K562 (cell line): Measurements from ENCODE around the gene EHMT2. TPM values are rescaled to one million over a fixed set of nuclear protein-coding genes. Genes with fewer than 3 reads are reported as not detected.

Source experiments
- CBX3 ChIP-seq, 2 experiments: IDR thresholded peaks; 1 replicate in 1 of 2; 2 replicates in 1 of 2; pipeline ENCODE4 v1.6.1; 2012; ENCODE audit warnings: inconsistent platforms in 2 of 2, low read length in 2 of 2, borderline replicate concordance in 1 of 2, control low read depth in 1 of 2
- CUX1 ChIP-seq: fragments of 200-800 bp; sonication (Bioruptor generic); IDR thresholded peaks from 2 replicates; pipeline ENCODE4 v1.6.1; 2016; ENCODE audit warnings: missing genetic modification characterization, missing compliant biosample characterization
- ELK1 ChIP-seq: sonication (generic); formaldehyde crosslinking; IDR thresholded peaks from 2 replicates; pipeline ENCODE4 v1.8.1; 2022; ENCODE audit warnings: missing genetic modification reagents
- LCOR ChIP-seq: sonication (generic); formaldehyde crosslinking; IDR thresholded peaks from 2 replicates; pipeline ENCODE4 v1.8.0; 2022; ENCODE audit warnings: mild to moderate bottlenecking, missing genetic modification reagents
- MTA3 ChIP-seq: fragments of 450-650 bp; formaldehyde crosslinking; IDR thresholded peaks from 2 replicates; pipeline ENCODE4 v1.6.1; 2017; ENCODE audit warnings: mild to moderate bottlenecking, borderline replicate concordance
- PHB ChIP-seq: fragments of 250-450 bp; sonication (Bioruptor Pico); IDR thresholded peaks from 2 replicates; pipeline ENCODE4 v1.5.0; 2021
- SMARCE1 ChIP-seq: fragments of 450-650 bp; IDR thresholded peaks from 2 replicates; pipeline ENCODE4 v1.7.1; 2016; ENCODE audit warnings: mild to moderate bottlenecking
- ZFP1 ChIP-seq: fragments of 450-650 bp; formaldehyde crosslinking; IDR thresholded peaks from 2 replicates; pipeline ENCODE4 v1.4.0; 2020; ENCODE audit warnings: mild to moderate bottlenecking, mixed read lengths
- ZNF175 ChIP-seq: fragments of 200-800 bp; sonication (Bioruptor generic); IDR thresholded peaks from 2 replicates; pipeline ENCODE4 v1.6.1; 2016; ENCODE audit warnings: low read depth, mild to moderate bottlenecking, missing genetic modification characterization, missing compliant biosample characterization
- ZNF586 ChIP-seq: fragments of 450-650 bp; formaldehyde crosslinking; conservative IDR thresholded peaks from 2 replicates; pipeline ENCODE4 v1.4.0; 2020; ENCODE audit warnings: mild to moderate bottlenecking, moderate library complexity
- polyA plus RNA-seq, 8 experiments: library from polyadenylated mRNA; depleted of rRNA in 4 of 8; stranded (reverse) in 5 of 8; unstranded in 3 of 8; fragments of >200 nt; fragmentation: Nextera tagmentation in 2 of 8; fragmentation: Illumina TruSeq in 1 of 8; extraction: Ambion mirVana in 2 of 8; extraction: Trizol in 1 of 8; gene quantifications; 2 replicates each; pipeline versions ENCODE4 v1.2.1 to v1.2.3, GENCODE V29; 2011 to 2014; ENCODE audit warnings: inconsistent platforms in 1 of 8, missing spikeins in 1 of 8
- total RNA-seq, 7 experiments: library from RNA; depleted of rRNA in 6 of 7; stranded (reverse); fragments of >200 nt in 6 of 7; fragmentation: Illumina TruSeq in 2 of 7; extraction: Trizol in 2 of 7; gene quantifications; 2 replicates each; pipeline versions ENCODE4 v1.2.1 to v1.2.3, GENCODE V29; 2011 to 2021; ENCODE audit warnings: low replicate concordance in 1 of 7
- TF ChIP-seq, protein P1 (sequence below): fragments of 450-650 bp; formaldehyde crosslinking; IDR thresholded peaks from 2 replicates; pipeline ENCODE4 v1.4.0; 2020; ENCODE audit warnings: mild to moderate bottlenecking
- TF ChIP-seq, protein P2 (sequence below): sonication (generic); formaldehyde crosslinking; IDR thresholded peaks from 2 replicates; pipeline ENCODE4 v1.8.1; 2023; ENCODE audit warnings: missing genetic modification reagents, mild to moderate bottlenecking, borderline replicate concordance

The EHMT2 gene
- total and polyA plus RNA-seq, 9 of the 15 experiments (the other 6 are each of a cell fraction or from before 2014, with no cell fraction given), result 2.1 to 63.8 (median 38.5) TPM

- TF ChIP-seq CUX1 (CRISPR knock-in tag) (0 out of 2 replicates have a peak, but pooled peaks have one; percentile 19), LCOR (CRISPR knock-in tag) (0 out of 2 replicates have a peak, but pooled peaks have one; percentile 46), ELK1 (no peak), SMARCE1 (peak; percentile 45; the same call in 1 of the 2 replicates), MTA3 (peak; percentile 28), CBX3 (IDR thresholded peaks at IDR 0.05; ENCODE audit: borderline replicate concordance in 1 of 2, low read length in 2 of 2) (peak in 1 of 2 experiments; percentile 18; a peak in 1 of 3 replicates), ZNF586 (CRISPR knock-in tag) (0 out of 2 replicates have a peak, but pooled peaks have one; percentile 15), PHB (CRISPR knock-in tag) (peak; percentile 92; the same call in 1 of the 2 replicates), ZFP1 (CRISPR knock-in tag) (no peak; the same call in 1 of the 2 replicates), ZNF175 (CRISPR knock-in tag) (0 out of 2 replicates have a peak, but pooled peaks have one; percentile 38)
- TF ChIP-seq, protein P1, sequence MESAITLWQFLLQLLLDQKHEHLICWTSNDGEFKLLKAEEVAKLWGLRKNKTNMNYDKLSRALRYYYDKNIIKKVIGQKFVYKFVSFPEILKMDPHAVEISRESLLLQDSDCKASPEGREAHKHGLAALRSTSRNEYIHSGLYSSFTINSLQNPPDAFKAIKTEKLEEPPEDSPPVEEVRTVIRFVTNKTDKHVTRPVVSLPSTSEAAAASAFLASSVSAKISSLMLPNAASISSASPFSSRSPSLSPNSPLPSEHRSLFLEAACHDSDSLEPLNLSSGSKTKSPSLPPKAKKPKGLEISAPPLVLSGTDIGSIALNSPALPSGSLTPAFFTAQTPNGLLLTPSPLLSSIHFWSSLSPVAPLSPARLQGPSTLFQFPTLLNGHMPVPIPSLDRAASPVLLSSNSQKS, result 0 out of 2 replicates have a peak, but pooled peaks have one; percentile 69
- TF ChIP-seq, protein P2, sequence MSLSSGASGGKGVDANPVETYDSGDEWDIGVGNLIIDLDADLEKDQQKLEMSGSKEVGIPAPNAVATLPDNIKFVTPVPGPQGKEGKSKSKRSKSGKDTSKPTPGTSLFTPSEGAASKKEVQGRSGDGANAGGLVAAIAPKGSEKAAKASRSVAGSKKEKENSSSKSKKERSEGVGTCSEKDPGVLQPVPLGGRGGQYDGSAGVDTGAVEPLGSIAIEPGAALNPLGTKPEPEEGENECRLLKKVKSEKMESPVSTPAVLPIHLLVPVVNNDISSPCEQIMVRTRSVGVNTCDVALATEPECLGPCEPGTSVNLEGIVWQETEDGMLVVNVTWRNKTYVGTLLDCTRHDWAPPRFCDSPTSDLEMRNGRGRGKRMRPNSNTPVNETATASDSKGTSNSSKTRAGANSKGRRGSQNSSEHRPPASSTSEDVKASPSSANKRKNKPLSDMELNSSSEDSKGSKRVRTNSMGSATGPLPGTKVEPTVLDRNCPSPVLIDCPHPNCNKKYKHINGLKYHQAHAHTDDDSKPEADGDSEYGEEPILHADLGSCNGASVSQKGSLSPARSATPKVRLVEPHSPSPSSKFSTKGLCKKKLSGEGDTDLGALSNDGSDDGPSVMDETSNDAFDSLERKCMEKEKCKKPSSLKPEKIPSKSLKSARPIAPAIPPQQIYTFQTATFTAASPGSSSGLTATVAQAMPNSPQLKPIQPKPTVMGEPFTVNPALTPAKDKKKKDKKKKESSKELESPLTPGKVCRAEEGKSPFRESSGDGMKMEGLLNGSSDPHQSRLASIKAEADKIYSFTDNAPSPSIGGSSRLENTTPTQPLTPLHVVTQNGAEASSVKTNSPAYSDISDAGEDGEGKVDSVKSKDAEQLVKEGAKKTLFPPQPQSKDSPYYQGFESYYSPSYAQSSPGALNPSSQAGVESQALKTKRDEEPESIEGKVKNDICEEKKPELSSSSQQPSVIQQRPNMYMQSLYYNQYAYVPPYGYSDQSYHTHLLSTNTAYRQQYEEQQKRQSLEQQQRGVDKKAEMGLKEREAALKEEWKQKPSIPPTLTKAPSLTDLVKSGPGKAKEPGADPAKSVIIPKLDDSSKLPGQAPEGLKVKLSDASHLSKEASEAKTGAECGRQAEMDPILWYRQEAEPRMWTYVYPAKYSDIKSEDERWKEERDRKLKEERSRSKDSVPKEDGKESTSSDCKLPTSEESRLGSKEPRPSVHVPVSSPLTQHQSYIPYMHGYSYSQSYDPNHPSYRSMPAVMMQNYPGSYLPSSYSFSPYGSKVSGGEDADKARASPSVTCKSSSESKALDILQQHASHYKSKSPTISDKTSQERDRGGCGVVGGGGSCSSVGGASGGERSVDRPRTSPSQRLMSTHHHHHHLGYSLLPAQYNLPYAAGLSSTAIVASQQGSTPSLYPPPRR (CRISPR knock-in tag), result no peak
Measured at GRCh38 chr6:31831350-31832215, 65.9 kb downstream of the EHMT2 start (continued).
